Neural progenitor cell (in vitro differentiated cells): ENCODE measurements around the gene MTCL1. TPM values are rescaled to one million over a fixed set of nuclear protein-coding genes. Genes with fewer than 3 reads are reported as not detected.

Experiments
- DNase-seq: peaks from one replicate; pipeline ENCODE4 v3.0.0-alpha.2; 2016; ENCODE audit warnings: low spot score
- H2AFZ ChIP-seq: fragments of 200-600 bp; sonication (generic); replicated peaks from 2 replicates; pipeline ENCODE4 v1.6.1; 2016; ENCODE audit warnings: antibody characterized with exemption
- H3F3A ChIP-seq: fragments of 200-600 bp; sonication (generic); 2 replicates; pipeline ENCODE4 v1.6.1; 2016; ENCODE audit warnings: antibody characterized with exemption, low read depth
- H3K27ac ChIP-seq: fragments of 200-600 bp; sonication (generic); 2 replicates; pipeline ENCODE4 v1.5.1; 2016; ENCODE audit warnings: mild to moderate bottlenecking
- H3K27me3 ChIP-seq: fragments of 200-600 bp; sonication (generic); 2 replicates; pipeline ENCODE4 v1.6.1; 2016; ENCODE audit warnings: mild to moderate bottlenecking, moderate library complexity
- H3K36me3 ChIP-seq: fragments of 200-600 bp; sonication (generic); 2 replicates; pipeline ENCODE4 v1.5.1; 2016
- H3K4me1 ChIP-seq: fragments of 200-600 bp; sonication (generic); 2 replicates; pipeline ENCODE4 v1.6.1; 2016; ENCODE audit warnings: mixed run types
- H3K4me2 ChIP-seq: fragments of 200-600 bp; sonication (generic); 2 replicates; pipeline ENCODE4 v1.6.1; 2016
- H3K4me3 ChIP-seq: fragments of 200-600 bp; sonication (generic); 2 replicates; pipeline ENCODE4 v1.5.1; 2016
- H3K79me2 ChIP-seq: fragments of 200-600 bp; sonication (generic); 2 replicates; pipeline ENCODE4 v1.6.1; 2016; ENCODE audit warnings: low read depth
- H3K9ac ChIP-seq: fragments of 200-600 bp; sonication (generic); 2 replicates; pipeline ENCODE4 v1.6.1; 2016
- H3K9me3 ChIP-seq: fragments of 200-600 bp; sonication (generic); 2 replicates; pipeline ENCODE4 v1.5.1; 2016; ENCODE audit warnings: low read depth
- H4K20me1 ChIP-seq: fragments of 200-600 bp; sonication (generic); 2 replicates; pipeline ENCODE4 v1.6.1; 2016; ENCODE audit warnings: low read depth
- H3K27ac Mint-ChIP-seq: 3 replicates; pipeline ENCODE4 v1.8.0; 2021; ENCODE audit warnings: mixed read lengths
- H3K27me3 Mint-ChIP-seq: 2 replicates; pipeline ENCODE4 v1.8.0; 2022; ENCODE audit warnings: low read depth, mild to moderate bottlenecking, inconsistent platforms, moderate library complexity, mixed read lengths; ENCODE audit not compliant: insufficient read depth
- H3K36me3 Mint-ChIP-seq: 3 replicates; pipeline ENCODE4 v1.8.0; 2021; ENCODE audit warnings: mixed read lengths
- H3K4me1 Mint-ChIP-seq: 3 replicates; pipeline ENCODE4 v1.8.0; 2021; ENCODE audit warnings: mixed read lengths
- H3K4me3 Mint-ChIP-seq: 3 replicates; pipeline ENCODE4 v1.8.0; 2021; ENCODE audit warnings: mild to moderate bottlenecking, moderate library complexity, mixed read lengths
- H3K9me3 Mint-ChIP-seq: 3 replicates; pipeline ENCODE4 v1.8.0; 2020; ENCODE audit warnings: mixed read lengths
- EZH2 ChIP-seq: fragments of 200-600 bp; sonication (generic); IDR thresholded peaks from 2 replicates; pipeline ENCODE4 v1.6.1; 2017; ENCODE audit warnings: antibody characterized with exemption, mild to moderate bottlenecking, moderate library complexity
- EZH2phosphoT487 ChIP-seq: fragments of 200-600 bp; sonication (generic); IDR thresholded peaks from 2 replicates; pipeline ENCODE4 v1.6.1; 2017; ENCODE audit warnings: antibody characterized with exemption
- total RNA-seq: library from RNA; depleted of rRNA; stranded (reverse); fragments of >200 nt; gene quantifications from 2 replicates; pipeline ENCODE4 v1.2.3, GENCODE V29; 2015; ENCODE audit warnings: low replicate concordance
- TF ChIP-seq, protein P1 (sequence below): fragments of 200-600 bp; sonication (generic); IDR thresholded peaks from 2 replicates; pipeline ENCODE4 v1.5.1; 2017; ENCODE audit warnings: antibody characterized with exemption, mild to moderate bottlenecking

MTCL1 gene
- total RNA-seq, 1 donor from 2014 or later, result 36.9 TPM

DNA sequence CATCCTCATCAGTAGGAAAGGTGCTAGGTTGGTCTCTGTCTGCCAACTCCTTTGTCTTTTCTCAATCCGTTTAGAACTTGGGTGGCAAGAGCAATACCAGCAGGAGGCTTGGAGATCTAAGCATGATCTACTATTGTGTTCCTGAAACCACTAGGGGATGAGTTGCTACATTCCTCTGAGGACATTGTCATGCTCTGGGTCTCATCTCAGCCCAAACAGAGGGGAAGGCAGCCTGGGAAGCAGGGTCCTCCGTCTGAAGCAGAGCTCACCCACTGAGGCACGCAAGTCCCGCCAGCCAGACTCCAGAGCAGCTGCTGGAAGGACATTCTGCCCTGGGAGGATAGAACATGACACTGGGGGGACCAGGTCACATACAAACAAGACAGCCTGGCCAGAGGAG, 162.9 kb downstream of the MTCL1 start:
- no peak for DNase-seq
- no peak overlapping the region for H3K27ac ChIP-seq
- H3K4me3 Mint-ChIP-seq, result no peak overlapping the region
- peaks cover 6% of the 10 kb centered on the region for H3K4me1 ChIP-seq
- H3K36me3 Mint-ChIP-seq, result peaks cover 2% of the 10 kb centered on the region
- no peaks in the 10 kb centered on the region for H3K9me3 ChIP-seq
- peak overlapping the region; percentile 25 for H3K27ac Mint-ChIP-seq
- H3K27me3 Mint-ChIP-seq, result peaks cover 10% of the 10 kb centered on the region
- no peak overlapping the region for H3K4me3 ChIP-seq
- H3K4me2 ChIP-seq, result no peak overlapping the region
- TF ChIP-seq, protein P1, sequence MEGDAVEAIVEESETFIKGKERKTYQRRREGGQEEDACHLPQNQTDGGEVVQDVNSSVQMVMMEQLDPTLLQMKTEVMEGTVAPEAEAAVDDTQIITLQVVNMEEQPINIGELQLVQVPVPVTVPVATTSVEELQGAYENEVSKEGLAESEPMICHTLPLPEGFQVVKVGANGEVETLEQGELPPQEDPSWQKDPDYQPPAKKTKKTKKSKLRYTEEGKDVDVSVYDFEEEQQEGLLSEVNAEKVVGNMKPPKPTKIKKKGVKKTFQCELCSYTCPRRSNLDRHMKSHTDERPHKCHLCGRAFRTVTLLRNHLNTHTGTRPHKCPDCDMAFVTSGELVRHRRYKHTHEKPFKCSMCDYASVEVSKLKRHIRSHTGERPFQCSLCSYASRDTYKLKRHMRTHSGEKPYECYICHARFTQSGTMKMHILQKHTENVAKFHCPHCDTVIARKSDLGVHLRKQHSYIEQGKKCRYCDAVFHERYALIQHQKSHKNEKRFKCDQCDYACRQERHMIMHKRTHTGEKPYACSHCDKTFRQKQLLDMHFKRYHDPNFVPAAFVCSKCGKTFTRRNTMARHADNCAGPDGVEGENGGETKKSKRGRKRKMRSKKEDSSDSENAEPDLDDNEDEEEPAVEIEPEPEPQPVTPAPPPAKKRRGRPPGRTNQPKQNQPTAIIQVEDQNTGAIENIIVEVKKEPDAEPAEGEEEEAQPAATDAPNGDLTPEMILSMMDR, result no peak
- TF ChIP-seq EZH2phosphoT487 (no peak), EZH2 (no peak)
- no peaks in the 10 kb centered on the region for H3K4me1 Mint-ChIP-seq
- H3K27me3 ChIP-seq, result no peaks in the 10 kb centered on the region
- no peaks in the 10 kb centered on the region for H4K20me1 ChIP-seq
- no peaks in the 10 kb centered on the region for H3F3A ChIP-seq
- H2AFZ ChIP-seq, result no peak overlapping the region
- H3K9ac ChIP-seq, result no peak overlapping the region
- H3K36me3 ChIP-seq, result no peaks in the 10 kb centered on the region
- H3K79me2 ChIP-seq, result no peaks in the 10 kb centered on the region
- peaks cover 3% of the 10 kb centered on the region for H3K9me3 Mint-ChIP-seq

DNA sequence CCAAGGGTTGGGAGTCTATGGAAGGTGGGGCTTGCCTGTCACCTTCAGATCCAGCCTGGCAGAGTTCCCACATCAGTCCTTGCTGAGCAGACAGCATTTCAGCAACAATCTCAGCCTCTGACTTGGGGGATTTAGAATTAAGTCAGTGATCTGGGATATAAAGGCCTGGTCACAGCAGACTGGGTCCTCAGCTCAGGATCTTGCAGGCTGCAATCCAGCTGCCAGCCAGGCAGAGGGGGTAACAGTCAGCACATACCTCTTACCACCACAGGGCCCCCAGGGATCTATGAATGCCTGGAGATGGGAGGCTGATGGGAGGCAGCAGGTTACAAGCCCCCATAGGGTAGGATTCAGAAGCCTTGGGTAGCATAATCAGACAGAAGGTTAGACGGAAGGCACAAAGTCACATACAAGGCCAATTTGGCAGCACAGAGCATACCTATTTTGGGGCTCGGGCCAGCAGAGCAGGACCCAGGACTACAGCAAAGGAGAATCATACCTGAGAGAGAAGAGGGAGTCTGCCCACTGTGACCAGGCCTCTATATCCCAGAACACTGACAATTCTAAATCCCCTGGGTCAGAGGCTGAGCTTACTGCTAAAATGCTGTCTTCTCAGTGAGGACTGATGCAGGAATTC, 163.5 kb downstream of the MTCL1 start:
- H3K36me3 ChIP-seq, result no peaks in the 10 kb centered on the region
- no peaks in the 10 kb centered on the region for H3K9me3 ChIP-seq
- TF ChIP-seq EZH2phosphoT487 (no peak), EZH2 (no peak)
- TF ChIP-seq, protein P1, result no peak
- Mint-ChIP-seq H3K9me3 (peaks cover 3% of the 10 kb centered on the region), H3K4me3 (no peak overlapping the region), H3K4me1 (no peaks in the 10 kb centered on the region), H3K36me3 (peaks cover 2% of the 10 kb centered on the region), H3K27me3 (peaks cover 8% of the 10 kb centered on the region), H3K27ac (no peak overlapping the region)
- H3K79me2 ChIP-seq, result no peaks in the 10 kb centered on the region
- H3K27me3 ChIP-seq, result no peaks in the 10 kb centered on the region
- peaks cover 6% of the 10 kb centered on the region for H3K4me1 ChIP-seq
- H3K9ac ChIP-seq, result no peak overlapping the region
- no peak for DNase-seq
- H3K27ac ChIP-seq, result no peak overlapping the region
- H3K4me3 ChIP-seq, result no peak overlapping the region
- H2AFZ ChIP-seq, result no peak overlapping the region
- H4K20me1 ChIP-seq, result no peaks in the 10 kb centered on the region
- no peaks in the 10 kb centered on the region for H3F3A ChIP-seq
- no peak overlapping the region for H3K4me2 ChIP-seq

DNA sequence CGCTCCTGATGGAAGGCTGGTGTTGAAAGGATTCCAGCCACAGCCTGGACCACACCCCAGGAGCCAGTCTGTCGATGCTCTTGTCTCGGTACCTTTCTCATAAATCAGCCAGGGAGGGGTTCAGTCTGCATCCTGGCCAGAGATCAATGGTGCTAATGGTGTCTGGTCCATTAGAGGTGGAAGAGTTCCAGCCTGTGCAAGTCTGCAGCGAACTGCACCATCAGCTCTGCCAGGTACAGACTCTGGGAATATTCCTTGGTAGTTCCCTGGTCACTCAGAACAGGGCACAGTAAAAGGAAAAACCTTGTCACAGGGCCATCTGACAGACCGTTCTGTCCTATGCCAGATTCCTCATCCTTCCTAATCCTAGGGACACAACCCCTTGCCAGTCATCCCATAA, 164.3 kb downstream of the MTCL1 start:
- no peaks in the 10 kb centered on the region for H3K9me3 ChIP-seq
- H3K27ac ChIP-seq, result no peak overlapping the region
- Mint-ChIP-seq H3K4me3 (no peak overlapping the region), H3K4me1 (no peaks in the 10 kb centered on the region), H3K9me3 (peaks cover 5% of the 10 kb centered on the region), H3K27ac (peak overlapping the region; percentile 64), H3K36me3 (peaks cover 2% of the 10 kb centered on the region), H3K27me3 (peaks cover 8% of the 10 kb centered on the region)
- no peaks in the 10 kb centered on the region for H3F3A ChIP-seq
- H3K36me3 ChIP-seq, result no peaks in the 10 kb centered on the region
- no peak overlapping the region for H2AFZ ChIP-seq
- H3K4me1 ChIP-seq, result peaks cover 6% of the 10 kb centered on the region
- no peak for DNase-seq
- H3K79me2 ChIP-seq, result no peaks in the 10 kb centered on the region
- no peak overlapping the region for H3K4me3 ChIP-seq
- no peaks in the 10 kb centered on the region for H3K27me3 ChIP-seq
- H4K20me1 ChIP-seq, result no peaks in the 10 kb centered on the region
- no peak overlapping the region for H3K9ac ChIP-seq
- TF ChIP-seq EZH2 (no peak), EZH2phosphoT487 (no peak)
- TF ChIP-seq, protein P1, result no peak
- no peak overlapping the region for H3K4me2 ChIP-seq
